UCSD-AML1 (cell line): ENCODE results near the gene SKAP1.
A peak's percentile ranks its signal among the peaks of the same experiment; 100 is the strongest.

ENCODE experiments used
- DNase-seq: peaks from one replicate; lab custom pipeline; 2025; ENCODE audit not compliant: unreplicated experiment; lab: John Stamatoyannopoulos, UW

The SKAP1 gene

DNA sequence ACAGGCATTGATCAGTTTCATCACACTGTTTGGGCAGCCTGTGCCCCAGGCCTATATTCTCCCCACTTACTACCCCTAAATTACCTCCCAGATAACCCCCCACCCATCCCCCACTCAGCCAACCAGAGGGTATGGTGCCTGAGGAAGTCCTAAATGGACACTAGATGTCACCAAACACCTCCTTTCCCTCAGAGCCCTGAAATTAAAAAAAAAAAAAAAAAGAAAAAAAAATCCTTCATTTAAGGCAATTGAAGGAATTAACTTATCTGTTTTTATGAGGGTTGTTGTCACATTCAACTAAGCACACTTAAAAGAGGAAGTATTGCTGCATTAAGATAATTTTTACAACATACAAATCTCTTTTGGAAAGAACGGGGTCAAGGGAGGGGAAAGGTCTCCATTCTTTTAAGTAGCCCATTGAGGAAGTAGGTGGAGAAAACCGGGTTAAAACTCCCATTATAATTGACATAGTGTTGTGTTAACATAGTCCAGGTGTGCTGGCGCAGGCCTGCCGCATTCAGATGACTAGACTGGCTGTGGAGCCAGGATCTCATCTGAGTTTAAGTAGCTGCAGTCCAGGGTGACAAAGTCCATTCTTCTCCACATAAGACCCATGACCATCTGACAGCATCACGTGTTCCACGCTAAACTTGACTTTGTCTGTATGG is 276.2 kb downstream of the SKAP1 start:
- peak; percentile 31 for DNase-seq

DNA sequence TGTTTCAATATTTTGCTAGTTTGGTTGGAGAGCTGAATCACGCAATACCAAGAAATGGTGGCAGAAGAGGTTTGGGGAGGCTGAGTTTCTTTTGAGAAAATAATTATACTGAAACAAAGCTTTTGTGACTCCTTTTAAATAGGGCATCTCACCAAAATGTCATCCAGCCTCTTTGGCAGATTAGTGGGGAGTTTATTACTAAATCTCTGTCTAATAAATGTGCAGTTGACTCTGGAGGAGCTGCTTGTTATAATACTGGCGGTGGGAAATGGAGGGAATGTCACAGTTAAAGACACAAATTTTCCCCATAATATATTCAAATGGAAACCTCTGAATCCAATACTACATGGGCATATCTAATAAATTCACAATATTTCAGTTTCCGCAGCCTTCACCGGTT is 277.7 kb downstream of the SKAP1 start:
- no peak for DNase-seq

DNA sequence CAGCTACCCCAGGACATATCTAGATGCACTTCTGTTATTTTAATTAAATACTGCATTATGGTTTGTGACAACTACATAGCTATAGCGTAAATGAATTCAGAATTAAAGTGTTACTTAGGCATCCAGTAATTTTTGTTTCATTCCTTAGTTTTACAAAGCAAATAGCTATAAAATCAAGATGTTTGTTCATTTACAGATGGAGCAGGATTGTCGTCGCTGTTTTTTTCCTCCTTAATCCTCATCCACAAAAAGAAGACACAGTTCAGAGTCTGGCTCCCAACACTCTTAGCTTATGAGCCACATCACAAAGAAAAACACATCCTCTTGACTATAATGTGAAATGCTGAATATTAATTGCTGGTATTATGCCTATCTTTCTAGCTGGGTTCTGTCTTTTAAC is 278.8 kb downstream of the SKAP1 start:
- no peak for DNase-seq

DNA sequence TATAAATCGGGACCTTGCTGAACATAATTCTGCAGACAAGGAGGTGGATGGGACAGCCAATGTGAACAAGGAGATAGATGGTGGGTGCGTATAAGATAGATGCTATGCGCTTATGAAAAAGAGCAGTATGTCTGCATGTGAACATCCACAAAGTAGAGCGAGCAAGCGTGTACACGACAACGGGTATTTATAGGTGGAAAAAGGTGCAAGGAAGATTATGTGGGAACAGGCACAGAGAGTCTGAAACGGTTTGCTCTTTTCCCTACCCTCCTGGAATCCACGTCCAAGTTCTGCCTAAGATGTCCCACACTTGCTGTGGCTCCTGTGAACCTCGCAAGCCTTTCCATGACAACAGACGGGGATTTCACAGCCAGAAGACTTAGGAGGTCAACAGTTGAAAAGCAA is 279.4 kb downstream of the SKAP1 start:
- DNase-seq: no peak

DNA sequence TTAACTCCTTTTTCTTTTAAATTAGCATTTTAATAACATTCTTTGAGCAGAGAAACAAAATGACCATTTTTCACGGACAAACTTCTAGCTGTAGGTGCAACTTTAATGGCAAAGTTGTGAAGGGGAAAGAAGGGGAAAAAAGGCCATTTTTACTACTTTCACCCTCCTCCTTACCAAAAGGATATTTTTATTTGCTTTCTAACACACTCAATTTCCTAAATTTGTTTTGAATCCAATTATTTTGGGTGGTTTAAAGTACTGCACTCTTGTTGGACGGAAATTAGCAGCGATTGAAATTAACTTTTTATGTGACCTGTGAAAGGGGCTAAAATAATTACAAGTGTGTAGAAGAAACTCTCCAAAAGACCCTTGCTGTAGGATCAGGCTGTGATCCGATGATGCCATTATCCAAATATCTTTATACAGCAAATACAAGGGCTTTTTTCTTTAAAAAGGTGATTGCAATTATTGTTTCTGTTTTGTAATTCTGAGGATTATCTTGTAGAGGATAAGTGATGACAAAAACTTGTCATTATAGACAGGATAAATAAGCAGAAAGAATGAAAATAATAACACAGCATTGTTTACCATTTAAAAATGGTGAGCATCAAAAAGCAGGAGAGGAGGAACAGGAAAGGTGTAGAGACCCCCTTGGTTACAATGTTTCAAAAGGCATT is 280.1 kb downstream of the SKAP1 start:
- DNase-seq: no peak

DNA sequence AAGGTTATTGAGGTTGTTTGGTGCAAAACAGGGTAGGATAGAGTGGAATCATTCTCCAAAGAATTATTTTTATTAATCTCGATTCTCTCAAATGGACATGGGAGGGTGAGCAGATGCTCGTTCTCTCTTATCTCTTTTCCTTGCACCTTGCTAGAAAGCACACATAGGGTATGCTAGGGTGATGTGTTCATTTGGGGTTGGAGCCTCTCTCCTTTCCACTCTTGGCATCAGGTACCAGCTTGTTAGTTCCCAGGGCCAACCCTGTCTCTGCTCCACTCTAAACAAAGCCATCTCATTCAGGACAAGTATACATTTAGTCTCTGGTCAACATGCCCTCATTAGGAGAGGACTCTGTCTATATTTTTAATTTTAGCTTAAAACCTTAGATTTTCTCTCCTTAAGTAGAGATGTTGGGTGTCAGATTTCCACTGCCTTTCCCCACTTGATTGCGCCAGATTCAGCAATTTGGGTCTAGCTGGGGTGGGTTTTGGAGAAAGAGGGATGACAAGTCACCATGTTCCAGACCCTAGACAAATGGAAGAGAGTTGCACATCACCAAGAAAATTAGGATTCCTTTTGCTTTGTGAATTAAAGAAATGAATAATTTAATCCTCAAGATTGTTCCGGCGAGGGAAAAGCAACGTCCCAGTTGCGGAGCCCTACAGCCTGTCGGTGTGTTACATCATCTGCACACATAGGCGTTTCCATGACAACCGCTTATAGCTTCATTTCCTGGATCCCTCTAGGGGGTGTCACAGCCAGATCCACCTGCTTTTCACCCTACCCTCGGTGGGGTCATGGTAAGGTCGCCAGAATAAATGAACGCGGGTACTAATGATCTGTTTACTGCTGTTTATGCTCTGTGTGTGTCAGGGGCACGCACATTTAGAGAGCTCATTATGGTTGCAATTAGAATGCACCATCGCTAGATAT is 280.9 kb downstream of the SKAP1 start:
- no peak for DNase-seq

DNA sequence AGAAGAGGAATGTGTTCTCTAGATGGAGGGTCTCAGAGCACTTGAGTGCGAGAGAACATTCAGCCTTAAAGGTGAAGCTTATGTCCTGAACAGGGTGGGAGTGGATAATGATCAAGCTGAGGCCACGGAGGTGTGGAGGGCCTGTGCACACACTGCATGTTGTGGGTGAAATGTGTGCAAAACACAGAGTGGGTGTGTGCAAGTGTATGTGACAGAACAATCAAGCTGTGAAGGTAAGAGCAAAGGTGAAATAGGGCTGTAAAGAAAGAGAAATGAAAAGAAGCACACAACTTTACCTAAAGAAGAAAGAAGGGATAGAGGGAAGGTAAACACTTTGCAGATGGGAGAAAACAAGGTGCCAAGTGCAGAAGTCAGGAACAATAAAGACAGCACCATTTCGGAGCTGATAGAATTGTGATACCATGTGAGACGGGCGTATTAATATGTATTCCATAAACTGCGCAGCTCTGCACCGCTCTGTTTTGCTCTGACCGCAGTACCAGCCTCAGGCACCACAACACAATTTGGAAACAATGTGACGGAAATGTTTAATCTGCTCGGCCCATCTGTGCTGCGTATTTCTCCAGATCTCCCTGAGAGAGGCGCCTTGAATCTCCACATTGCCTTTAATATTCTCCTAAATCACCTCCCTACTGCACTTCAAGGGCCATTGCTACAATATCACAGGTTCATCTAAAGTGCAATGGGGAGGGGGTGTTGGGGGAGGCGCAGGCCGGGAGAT is 281.8 kb downstream of the SKAP1 start:
- DNase-seq: no peak

DNA sequence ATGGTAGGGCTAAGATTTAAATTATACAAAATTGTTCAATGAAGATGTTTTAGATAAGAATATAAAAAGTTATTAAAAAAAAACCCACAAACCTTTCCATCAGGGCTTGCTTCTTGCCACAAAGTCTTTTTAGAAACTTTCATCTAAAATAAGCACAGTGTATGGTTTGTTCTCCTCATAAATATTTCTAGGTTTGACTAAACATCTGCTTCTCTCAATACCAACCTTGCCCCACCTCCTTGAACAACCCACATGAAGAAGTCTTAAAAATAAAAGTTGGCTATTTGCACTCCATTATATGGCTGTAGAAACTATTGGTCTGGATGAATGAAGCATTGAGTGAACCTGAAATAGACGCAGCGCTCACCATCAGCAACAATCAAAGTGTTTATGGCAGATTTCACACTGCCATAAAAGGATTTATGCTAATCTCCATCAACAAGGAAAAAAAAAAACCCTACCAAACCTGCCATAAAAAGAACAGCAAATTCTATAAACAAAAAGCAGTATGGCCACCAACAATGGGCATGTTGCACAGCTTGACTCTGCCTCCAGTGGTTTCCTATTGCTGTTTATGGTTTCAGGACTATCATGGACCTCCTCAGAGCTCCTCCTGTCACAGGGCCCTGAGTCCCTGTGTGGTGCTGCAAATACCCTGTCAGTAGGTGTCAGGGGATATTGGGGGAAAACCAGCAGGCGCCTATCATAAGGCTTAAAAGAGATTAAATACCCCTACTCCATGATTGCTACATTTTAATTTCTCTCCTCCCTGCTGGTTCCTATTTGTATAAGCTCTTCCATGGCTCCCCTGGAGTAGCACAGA is 284.8 kb downstream of the SKAP1 start:
- no peak for DNase-seq

DNA sequence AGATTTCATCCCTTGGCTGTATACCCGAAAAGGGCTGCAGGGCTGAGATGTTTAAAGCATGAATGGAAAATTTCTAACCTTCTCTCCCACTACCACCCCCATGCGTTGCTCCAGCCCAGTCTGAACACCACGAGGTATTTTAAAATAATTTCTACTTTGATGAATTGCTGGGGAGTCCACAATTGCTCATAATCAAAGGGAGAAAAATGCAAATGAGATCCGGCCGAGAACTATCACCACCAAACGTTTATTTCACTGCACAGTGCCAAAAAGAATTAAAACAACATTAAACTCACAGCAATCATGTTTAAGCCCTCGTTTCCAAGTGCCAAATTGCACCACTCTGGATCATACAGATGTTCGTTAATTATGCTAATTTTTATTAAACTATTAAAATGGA is 285.8 kb downstream of the SKAP1 start:
- no peak for DNase-seq

DNA sequence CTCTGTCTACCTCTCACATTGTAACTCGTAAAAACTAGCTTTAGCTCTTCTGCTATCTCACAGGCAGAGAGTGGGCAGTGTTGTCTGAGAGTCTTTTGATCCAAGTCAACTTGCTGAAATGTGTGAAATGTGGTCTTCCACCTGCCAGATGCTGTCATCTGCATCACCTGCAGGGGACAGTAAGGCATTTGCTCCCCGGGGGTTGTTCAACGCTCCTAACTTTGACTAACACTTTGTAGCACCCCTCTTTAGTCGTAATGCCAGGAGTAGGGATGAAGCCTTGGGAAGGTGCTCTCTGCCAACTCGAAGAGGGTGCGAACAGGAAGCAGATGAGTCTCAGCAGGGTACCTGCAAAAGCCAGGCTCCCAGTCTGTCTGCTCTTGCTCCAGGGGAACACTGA is 286.4 kb downstream of the SKAP1 start:
- DNase-seq: no peak

DNA sequence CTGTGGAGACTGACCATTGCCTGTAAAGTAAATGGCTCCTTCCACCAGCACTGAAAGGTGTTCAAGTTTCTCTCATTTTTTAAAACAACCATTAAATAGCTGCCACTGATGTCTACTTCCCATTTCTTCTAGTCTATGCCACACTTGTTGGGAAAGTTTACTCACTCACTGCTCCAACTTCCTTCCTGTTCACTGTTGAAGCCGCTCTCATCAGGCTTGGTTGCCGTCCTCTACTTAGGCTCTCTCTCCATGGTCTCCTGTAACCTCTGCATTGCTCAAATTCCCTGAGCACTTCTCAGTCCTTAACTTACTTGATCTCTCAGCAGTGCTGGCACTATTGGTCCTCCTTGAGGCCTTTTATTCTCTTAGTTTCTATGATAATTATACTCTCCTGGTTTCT is 290.1 kb downstream of the SKAP1 start:
- no peak for DNase-seq

DNA sequence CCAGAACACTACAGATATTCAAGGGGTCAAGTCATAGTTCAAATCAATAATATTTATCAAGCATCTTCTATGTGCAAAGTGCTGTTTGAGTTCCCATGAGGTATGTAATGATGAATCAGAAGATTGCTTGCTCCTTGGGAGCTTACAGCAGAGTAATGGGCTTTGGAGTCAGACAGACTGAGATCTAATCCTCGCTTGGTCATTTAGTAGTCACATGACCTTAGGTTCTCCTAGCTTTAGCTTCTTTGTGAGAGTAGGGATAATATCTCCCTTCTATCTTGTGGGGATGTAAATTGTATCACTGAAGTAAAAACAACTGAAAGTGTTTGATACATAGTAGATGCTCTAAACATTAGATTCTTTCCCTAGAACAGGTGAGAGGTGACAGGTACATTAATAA is 292.4 kb downstream of the SKAP1 start:
- no peak for DNase-seq

DNA sequence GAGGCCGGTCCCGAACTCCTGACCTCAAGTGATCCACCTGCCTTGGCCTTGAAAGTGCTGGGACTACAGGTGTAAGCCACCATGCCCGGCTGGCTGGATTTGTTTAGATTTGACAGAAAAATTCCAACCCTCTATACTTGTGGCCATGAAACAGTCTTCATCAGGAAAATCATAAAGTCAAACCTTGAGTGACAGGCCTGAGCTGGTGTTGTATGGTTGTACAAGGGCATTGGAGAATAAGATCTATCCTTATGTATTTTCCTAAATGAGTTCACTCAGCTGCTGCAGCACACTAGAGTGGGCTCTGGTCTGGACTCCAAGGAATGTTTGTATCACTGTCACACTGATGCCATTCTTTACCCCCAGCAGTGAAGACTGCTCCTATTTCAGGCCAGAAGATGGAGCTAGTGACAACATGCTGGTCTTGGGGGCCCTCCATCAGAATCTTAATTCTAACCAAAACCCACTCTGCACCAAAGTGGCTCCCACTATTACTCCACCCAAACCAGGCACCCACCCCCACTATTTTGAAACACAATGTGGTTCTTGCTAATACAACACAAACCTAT is 295.0 kb downstream of the SKAP1 start:
- DNase-seq: no peak

DNA sequence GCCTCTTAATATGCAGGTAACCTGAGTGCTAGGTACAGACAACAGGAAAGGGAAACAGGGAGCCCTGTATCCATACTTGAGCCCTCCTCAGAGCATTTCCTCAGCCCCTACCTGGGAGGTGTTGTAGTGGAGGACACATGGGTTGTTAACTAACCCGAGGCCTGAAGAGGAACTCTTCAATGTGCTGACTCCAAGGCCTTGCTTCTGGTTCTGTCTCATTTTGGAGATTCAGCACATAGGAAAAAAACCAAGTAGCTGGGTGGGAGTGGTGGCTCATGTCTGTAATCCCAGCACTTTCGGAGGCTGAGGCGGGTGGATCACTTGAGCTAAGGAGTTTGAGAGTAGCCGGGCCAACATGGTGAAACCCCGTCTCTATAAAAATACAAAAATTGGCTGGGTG is 297.6 kb downstream of the SKAP1 start:
- DNase-seq: no peak

DNA sequence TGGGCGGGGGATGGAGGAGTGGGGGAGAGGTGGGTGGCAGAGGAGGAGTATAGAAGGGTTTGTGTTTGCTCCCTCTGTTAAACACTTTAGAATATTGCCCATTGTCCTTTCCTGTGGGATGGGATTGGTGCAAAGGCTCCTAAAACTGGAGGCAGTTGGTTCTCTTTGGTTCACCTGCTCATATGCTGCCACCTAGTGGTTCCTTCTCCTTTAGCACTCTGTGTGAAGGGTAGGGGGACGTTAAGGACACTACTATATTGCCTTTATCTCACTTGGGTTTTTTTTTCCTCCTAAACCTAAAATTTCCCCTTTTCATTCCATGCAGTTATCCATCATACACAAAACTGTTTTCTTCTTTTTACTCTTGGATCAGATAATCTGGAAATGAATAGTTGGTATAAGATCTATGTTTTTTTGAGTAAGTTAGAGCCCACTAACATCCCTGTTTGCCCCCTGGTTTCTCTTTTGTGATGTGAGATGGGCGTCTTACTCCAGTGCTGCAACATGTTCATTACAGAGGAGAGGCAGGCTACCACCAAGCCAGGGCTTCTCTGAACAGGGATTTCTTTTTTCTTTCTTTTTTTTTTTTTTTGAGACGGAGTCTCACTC is 298.7 kb downstream of the SKAP1 start:
- DNase-seq: no peak

DNA sequence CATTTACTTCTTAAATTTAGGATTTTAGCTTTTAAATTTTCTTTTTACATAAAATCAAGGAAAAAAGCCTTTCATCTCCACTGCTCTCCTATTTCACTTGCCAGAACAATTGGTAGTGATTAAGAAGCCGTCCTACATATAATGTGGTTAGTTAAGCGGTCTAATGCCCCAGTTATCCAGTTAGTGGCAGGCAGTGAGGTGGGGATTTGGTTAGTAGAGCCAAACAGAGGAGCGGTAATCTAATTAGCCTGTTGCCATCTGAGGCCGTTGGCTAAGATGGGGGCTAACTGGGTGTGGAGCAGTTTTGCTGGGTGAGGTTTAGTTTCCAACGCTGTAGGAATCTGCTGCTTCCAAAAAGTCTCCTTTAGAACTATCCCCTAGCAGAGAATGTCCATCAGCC is 300.0 kb downstream of the SKAP1 start:
- no peak for DNase-seq

DNA sequence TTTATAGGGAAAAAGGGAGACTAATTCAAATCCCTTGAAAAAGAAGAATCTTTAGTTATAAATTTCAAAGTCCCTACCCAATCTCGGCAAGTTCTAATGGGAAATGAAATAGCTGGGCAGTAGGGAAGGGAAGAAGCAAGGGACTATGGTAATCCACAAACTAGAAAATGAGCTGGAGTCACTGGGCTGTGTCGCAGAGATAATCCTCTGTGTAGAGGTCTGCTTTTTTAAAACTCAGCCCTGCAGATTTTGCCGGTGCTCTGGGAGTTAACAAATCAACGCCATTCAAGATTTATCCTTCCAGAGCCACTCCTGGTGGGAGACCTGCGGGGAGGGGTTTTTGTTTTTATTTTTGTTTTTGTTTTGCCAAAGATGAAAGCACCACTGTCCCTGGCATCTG is 301.6 kb downstream of the SKAP1 start:
- no peak for DNase-seq

DNA sequence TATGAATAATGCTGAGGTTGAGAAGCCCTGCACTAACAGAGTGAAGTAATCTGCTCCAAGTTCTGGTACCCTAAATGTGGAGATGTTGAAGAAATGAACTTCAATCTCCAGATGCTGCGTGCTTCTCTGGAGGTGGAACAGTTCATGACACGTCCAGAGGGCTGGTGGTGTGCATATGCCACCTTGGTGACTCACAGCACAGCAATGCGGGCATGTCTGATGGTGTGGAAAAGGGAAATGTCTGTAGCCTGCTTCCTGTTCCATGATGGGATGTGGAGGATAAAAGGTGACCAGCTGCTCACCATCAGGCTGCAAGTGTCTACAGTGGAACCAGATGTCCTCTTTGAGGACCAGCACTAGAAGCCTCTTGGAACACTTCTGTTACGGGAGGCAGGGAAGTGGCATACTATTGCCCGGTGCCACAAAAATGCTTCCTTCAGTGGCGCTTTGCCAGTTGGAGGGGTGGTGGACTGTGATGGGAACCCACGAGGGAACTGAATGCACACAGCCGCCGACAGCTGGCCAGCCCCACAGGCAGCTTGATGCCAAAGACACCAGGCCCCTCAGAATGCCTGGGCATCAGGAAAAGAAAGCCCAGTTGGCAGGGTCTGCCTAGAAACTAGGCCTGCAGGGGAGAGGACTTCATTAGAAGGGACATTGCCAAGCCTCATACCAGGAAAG is 302.5 kb downstream of the SKAP1 start:
- DNase-seq: no peak

DNA sequence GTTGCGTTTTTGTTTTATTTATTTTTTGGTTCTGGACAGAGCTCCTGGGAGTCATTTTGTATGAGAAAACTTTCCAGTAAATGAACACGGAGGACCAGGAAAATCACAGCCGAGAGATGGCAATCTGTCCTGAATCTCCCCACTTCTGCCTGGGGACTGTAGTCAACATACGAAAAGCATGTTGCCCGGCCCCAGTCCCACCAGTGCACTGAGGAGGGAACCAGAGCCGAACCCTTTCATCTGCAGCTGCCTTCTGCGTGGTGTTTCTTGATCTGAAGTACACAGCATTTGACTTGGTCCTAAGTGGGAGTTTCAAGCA is 303.5 kb downstream of the SKAP1 start:
- DNase-seq: no peak
